Activated naive CD8-positive, alpha-beta T cell treated with anti-CD3 and anti-CD28 coated beads for 36 hours (primary cell): Measurements from ENCODE around the gene CMTM5. TPM values are rescaled to one million over a fixed set of nuclear protein-coding genes. Genes with fewer than 3 reads are reported as not detected.

Experiments used
- DNase-seq: peaks from one replicate; pipeline ENCODE4 v3.0.0; 2021
- H3K27ac Mint-ChIP-seq: one replicate; pipeline ENCODE4 v1.8.0; 2022; ENCODE audit warnings: mild to moderate bottlenecking, moderate library complexity, mixed read lengths
- H3K27me3 Mint-ChIP-seq: one replicate; pipeline ENCODE4 v1.8.0; 2022; ENCODE audit warnings: mild to moderate bottlenecking, mixed read lengths
- H3K36me3 Mint-ChIP-seq: one replicate; pipeline ENCODE4 v1.8.0; 2021; ENCODE audit warnings: mild to moderate bottlenecking, mixed read lengths
- H3K4me1 Mint-ChIP-seq: one replicate; pipeline ENCODE4 v1.8.0; 2021; ENCODE audit warnings: mixed read lengths
- H3K4me3 Mint-ChIP-seq: one replicate; pipeline ENCODE4 v1.8.0; 2022; ENCODE audit warnings: mild to moderate bottlenecking, moderate library complexity, mixed read lengths
- H3K9me3 Mint-ChIP-seq: one replicate; pipeline ENCODE4 v1.8.0; 2022; ENCODE audit warnings: mixed read lengths
- total RNA-seq, 2 experiments: library from RNA; stranded (reverse); gene quantifications; one replicate each; pipeline ENCODE4 v1.2.3, GENCODE V29; 2021

Gene CMTM5
- total RNA-seq, 2 experiments from 2014 or later = not detected

GRCh38 chr14:23352506-23353432 is 24.1 kb upstream of the CMTM5 start, which contains the start of gene SLC22A17:
Gene SLC22A17, minus strand, starts transcription at chr14:23352887.
- Mint-ChIP-seq H3K27me3 (peaks cover 23% of the 10 kb centered on the region), H3K4me3 (peak within 1 kb of the TSS; percentile 73), H3K27ac (no peak within 1 kb of the TSS), H3K4me1 (peaks cover 6% of the 10 kb centered on the region), H3K9me3 (no peaks in the 10 kb centered on the region), H3K36me3 (peaks cover 2% of the 10 kb centered on the region)
- peak; percentile 49 for DNase-seq

DNA sequence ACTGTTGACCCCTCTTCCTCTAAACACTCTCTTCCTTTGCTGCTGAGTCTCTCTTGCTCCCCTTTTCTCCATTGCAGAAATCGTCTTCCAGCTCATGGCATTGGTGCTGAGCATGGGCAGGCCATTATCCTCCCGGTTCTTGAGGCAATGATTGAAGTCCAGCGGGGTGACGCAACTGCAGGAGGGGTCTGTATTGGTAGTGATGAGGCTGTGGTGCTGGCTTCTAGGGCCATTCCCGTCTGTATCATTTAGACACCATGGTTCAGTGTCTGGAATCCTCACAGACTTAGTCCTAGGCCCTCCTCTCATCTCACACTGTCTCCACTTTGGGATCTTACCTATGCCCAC is 23.4 kb upstream of the CMTM5 start:
- Mint-ChIP-seq H3K27me3 (peaks cover 23% of the 10 kb centered on the region), H3K36me3 (peaks cover 2% of the 10 kb centered on the region), H3K27ac (no peak overlapping the region), H3K4me3 (peak overlapping the region; percentile 73), H3K9me3 (no peaks in the 10 kb centered on the region), H3K4me1 (peaks cover 6% of the 10 kb centered on the region)
- DNase-seq = no peak

DNA sequence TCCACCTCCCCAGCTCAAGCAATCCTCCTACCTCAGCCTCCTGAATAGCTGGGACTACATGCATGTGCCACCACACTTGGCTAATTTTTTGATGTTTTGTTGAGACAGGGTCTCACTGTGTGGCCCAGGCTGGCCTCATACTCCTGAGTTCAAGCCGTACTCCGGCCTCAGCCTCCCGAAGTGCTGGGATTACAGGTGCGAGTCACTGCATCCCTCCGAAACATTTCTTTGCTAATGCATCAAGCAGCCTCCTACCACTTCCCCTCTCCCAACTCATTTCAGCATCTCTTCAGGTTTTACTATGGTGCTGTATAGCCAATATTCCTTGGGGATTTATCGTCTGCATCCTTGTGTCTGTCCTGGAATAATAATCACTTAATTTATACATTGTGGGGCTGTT is 21.9 kb upstream of the CMTM5 start:
- Mint-ChIP-seq H3K9me3 (no peaks in the 10 kb centered on the region), H3K27ac (no peak overlapping the region), H3K4me1 (peaks cover 6% of the 10 kb centered on the region), H3K27me3 (peaks cover 23% of the 10 kb centered on the region), H3K4me3 (no peak overlapping the region), H3K36me3 (peaks cover 2% of the 10 kb centered on the region)
- DNase-seq = no peak

DNA sequence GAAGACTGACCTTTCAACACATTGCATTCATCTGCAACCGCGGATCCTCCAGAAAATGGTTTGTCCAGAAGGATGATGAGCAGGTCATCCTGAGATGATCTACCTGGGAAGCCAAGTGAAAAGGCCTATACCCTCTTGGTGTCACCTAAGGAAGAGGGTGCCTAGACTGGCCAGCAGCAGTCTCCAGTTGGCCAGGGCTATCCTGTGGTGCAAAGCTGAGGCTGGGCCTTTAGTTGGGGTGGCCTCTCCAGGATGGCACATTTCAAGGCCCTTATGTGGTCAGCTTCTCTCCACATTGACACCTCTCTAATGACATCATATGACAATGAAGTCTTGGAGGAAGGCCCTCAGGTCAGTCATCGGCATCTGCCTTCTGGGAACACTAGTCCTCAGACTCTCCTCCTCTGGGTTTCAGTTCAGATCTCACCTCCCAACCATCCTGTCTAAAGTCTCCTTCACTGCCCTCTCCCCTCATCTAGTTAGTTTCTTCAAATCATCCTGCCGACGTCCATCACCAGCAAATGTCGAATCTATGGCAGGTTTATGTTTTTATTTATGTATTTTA is 20.9 kb upstream of the CMTM5 start:
- H3K27me3 Mint-ChIP-seq = peaks cover 23% of the 10 kb centered on the region
- DNase-seq = no peak
- no peaks in the 10 kb centered on the region for H3K36me3 Mint-ChIP-seq
- no peak overlapping the region for H3K4me3 Mint-ChIP-seq
- H3K4me1 Mint-ChIP-seq = peaks cover 6% of the 10 kb centered on the region
- no peak overlapping the region for H3K27ac Mint-ChIP-seq
- H3K9me3 Mint-ChIP-seq = no peaks in the 10 kb centered on the region

GRCh38 chr14:23356662-23357061 is 20.2 kb upstream of the CMTM5 start:
- no peak for DNase-seq
- peaks cover 2% of the 10 kb centered on the region for H3K4me1 Mint-ChIP-seq
- no peak overlapping the region for H3K4me3 Mint-ChIP-seq
- H3K36me3 Mint-ChIP-seq = no peaks in the 10 kb centered on the region
- H3K9me3 Mint-ChIP-seq = no peaks in the 10 kb centered on the region
- H3K27ac Mint-ChIP-seq = no peak overlapping the region
- H3K27me3 Mint-ChIP-seq = peaks cover 18% of the 10 kb centered on the region

DNA sequence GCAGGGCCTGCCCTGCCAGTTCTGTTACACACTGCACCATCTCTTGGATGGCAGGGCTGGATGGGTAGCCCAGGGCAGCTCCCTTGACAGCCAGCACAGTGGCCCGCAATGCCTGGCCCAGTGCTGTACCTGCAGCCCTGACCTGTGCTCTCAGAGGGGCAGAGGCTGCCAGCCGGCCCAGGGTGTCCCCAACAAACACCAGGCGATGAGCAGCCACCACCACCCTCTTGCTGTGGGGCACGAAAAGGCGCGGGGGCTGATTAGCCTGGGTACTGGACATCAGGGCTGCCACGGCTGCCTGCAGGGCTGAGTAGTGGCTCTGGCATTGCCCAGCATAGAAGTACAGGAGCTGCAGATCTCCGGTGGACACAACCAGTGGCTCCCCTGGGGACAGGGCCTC is 19.6 kb upstream of the CMTM5 start:
- Mint-ChIP-seq H3K36me3 (no peaks in the 10 kb centered on the region), H3K27me3 (peaks cover 18% of the 10 kb centered on the region), H3K4me1 (peaks cover 2% of the 10 kb centered on the region), H3K9me3 (no peaks in the 10 kb centered on the region), H3K27ac (no peak overlapping the region), H3K4me3 (no peak overlapping the region)
- no peak for DNase-seq

- H3K4me3 Mint-ChIP-seq = no peak overlapping the region
Observed at GRCh38 chr14:23358042-23358441, 18.8 kb upstream of the CMTM5 start.

GRCh38 chr14:23358553-23359166 is 18.2 kb upstream of the CMTM5 start:
- Mint-ChIP-seq H3K4me1 (no peaks in the 10 kb centered on the region), H3K4me3 (no peak overlapping the region), H3K36me3 (no peaks in the 10 kb centered on the region), H3K27ac (no peak overlapping the region), H3K27me3 (peaks cover 11% of the 10 kb centered on the region), H3K9me3 (no peaks in the 10 kb centered on the region)
- DNase-seq = no peak

More at GRCh38 chr14:23358042-23358441, 18.8 kb upstream of the CMTM5 start:
- Mint-ChIP-seq H3K4me1 (peaks cover under 1% of the 10 kb centered on the region), H3K9me3 (no peaks in the 10 kb centered on the region), H3K27me3 (peaks cover 13% of the 10 kb centered on the region), H3K36me3 (no peaks in the 10 kb centered on the region), H3K27ac (no peak overlapping the region)
- DNase-seq = no peak

DNA sequence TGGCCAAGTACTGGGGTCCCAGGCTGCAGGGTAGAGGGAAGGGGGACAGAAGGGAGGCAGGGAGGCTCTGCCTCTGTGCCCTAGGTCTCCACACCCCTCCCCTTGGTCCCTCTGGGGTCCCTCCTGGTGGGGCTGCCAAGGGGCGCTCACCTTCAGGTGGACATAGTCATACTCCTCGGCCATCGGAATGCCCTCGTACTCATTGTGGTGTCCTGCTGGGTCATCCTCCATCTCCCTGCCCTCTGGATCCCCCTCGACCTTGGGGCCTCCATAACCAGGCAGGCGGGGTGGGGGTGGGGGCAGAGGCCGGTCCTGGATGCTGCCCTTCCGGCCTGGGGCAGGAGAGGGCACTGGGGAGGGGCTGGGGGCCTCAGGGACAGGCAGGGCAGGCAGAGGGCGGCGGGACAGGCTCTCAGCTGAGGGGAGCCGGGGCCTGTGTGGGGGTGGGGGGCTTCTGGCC is 17.6 kb upstream of the CMTM5 start:
- H3K27ac Mint-ChIP-seq = no peak overlapping the region
- H3K4me1 Mint-ChIP-seq = no peaks in the 10 kb centered on the region
- no peak overlapping the region for H3K4me3 Mint-ChIP-seq
- no peaks in the 10 kb centered on the region for H3K9me3 Mint-ChIP-seq
- peaks cover 11% of the 10 kb centered on the region for H3K27me3 Mint-ChIP-seq
- DNase-seq = no peak
- no peaks in the 10 kb centered on the region for H3K36me3 Mint-ChIP-seq

GRCh38 chr14:23359722-23360447 is 17.0 kb upstream of the CMTM5 start:
- H3K27me3 Mint-ChIP-seq = peaks cover 16% of the 10 kb centered on the region
- H3K36me3 Mint-ChIP-seq = no peaks in the 10 kb centered on the region
- H3K4me1 Mint-ChIP-seq = no peaks in the 10 kb centered on the region
- no peak overlapping the region for H3K27ac Mint-ChIP-seq
- H3K4me3 Mint-ChIP-seq = no peak overlapping the region
- H3K9me3 Mint-ChIP-seq = no peaks in the 10 kb centered on the region
- DNase-seq = no peak

DNA sequence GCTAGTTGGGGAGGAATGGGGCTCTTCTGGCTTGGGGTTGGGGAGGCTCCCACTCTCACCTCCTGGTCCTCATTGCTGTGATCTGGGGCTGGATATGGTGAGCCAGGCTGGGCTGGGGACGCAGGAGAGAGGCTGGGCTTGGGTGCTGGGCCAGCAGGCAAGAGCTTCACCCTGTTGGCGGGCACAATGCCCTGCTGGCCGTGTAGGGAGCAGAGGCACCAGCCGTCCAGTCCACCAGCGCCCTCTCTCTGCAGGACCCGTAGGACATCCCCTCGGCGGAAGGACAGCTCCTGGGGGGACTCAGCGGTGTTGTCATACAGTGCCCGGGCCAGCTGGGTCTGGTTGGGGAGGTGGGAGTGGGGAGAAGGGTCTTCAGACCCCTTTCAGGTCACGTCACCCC is 16.4 kb upstream of the CMTM5 start:
- Mint-ChIP-seq H3K4me1 (no peaks in the 10 kb centered on the region), H3K9me3 (no peaks in the 10 kb centered on the region), H3K4me3 (no peak overlapping the region), H3K36me3 (no peaks in the 10 kb centered on the region), H3K27ac (no peak overlapping the region), H3K27me3 (peaks cover 18% of the 10 kb centered on the region)
- no peak for DNase-seq

DNA sequence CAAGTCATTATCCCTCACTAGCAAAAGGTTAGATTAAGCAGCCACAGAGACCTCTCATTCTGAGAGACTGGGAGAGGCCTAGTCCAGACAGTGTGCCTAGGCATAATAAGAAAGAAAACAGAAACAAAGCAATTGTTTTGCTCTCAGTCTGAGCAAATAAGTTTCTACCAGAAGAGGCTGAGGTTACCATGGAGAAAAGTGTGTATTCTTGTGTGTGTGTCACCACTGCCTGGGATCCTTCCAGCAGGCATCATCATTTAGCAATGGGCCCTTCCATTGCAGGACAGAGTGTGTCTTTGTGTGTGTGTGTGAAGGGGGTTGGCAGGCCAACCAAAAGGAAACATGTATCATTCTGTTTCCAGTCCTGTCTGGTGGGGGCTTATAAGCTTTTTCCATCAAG is 15.5 kb upstream of the CMTM5 start:
- no peak for DNase-seq
- Mint-ChIP-seq H3K36me3 (no peaks in the 10 kb centered on the region), H3K9me3 (no peaks in the 10 kb centered on the region), H3K4me3 (no peak overlapping the region), H3K27me3 (peaks cover 18% of the 10 kb centered on the region), H3K4me1 (no peaks in the 10 kb centered on the region), H3K27ac (no peak overlapping the region)

GRCh38 chr14:23361763-23362162 is 15.1 kb upstream of the CMTM5 start:
- Mint-ChIP-seq H3K36me3 (no peaks in the 10 kb centered on the region), H3K4me1 (no peaks in the 10 kb centered on the region), H3K27ac (no peak overlapping the region)

DNA sequence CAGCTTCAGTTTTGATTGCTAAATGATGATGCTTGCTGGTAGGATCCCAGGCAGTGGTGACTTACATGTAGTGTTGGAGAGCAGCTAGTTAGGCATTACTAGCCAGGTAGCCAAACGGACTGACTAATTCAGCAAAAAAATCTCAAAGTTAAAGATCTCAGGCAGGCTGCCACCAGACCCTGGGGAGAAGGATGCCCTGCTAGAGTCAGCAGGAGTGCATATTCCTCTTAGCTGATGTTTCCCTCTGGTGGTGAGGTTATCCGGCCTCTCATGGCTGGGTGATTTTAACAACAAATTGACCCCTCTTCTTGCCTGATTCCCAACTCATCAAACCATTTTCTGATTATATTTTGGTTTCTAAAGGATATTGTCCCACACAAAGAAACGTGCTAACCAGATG is 14.6 kb upstream of the CMTM5 start:
- peaks cover 27% of the 10 kb centered on the region for H3K27me3 Mint-ChIP-seq
- H3K36me3 Mint-ChIP-seq = no peaks in the 10 kb centered on the region
- H3K9me3 Mint-ChIP-seq = no peaks in the 10 kb centered on the region
- H3K4me1 Mint-ChIP-seq = no peaks in the 10 kb centered on the region
- H3K4me3 Mint-ChIP-seq = no peak overlapping the region
- DNase-seq = no peak
- H3K27ac Mint-ChIP-seq = no peak overlapping the region

More at GRCh38 chr14:23361763-23362162, 15.1 kb upstream of the CMTM5 start:
- H3K9me3 Mint-ChIP-seq = no peaks in the 10 kb centered on the region
- H3K27me3 Mint-ChIP-seq = peaks cover 22% of the 10 kb centered on the region
- H3K4me3 Mint-ChIP-seq = no peak overlapping the region
- no peak for DNase-seq
